Right ventricle myocardium inferior (tissue), 1 donor: ENCODE measurements around the gene ENTPD3. TPM values are rescaled to one million over a fixed set of nuclear protein-coding genes. Genes with fewer than 3 reads are reported as not detected.

Experiments used
- ATAC-seq: fragments of 200-7000 bp; cut with Tn5 transposase; one replicate; pipeline ENCODE4 v1.9.1; 2020; ENCODE audit warnings: mild to moderate bottlenecking, moderate library complexity
- DNase-seq: peaks from one replicate; pipeline ENCODE4 v3.0.0; 2021; ENCODE audit errors: missing footprints
- intact Hi-C: fragments of 100-400 bp; cut with DNase I; formaldehyde crosslinking; loops from one replicate; pipeline ENCODE4 v1.11.0; 2022
- total RNA-seq: library from RNA; stranded (reverse); fragmentation: NEBNext Ultra II Directional; extraction: Animal tissue kit (Norgen Biotek cat#: 25700); gene quantifications from one replicate; pipeline ENCODE4 v1.2.1, GENCODE V29; 2021
- donor health status: DM: no; HTN: yes; CAD: no; lungs with severe emphysema.

ENTPD3 gene
- total RNA-seq, 1 donor from 2014 or later = 0.11 TPM

DNA sequence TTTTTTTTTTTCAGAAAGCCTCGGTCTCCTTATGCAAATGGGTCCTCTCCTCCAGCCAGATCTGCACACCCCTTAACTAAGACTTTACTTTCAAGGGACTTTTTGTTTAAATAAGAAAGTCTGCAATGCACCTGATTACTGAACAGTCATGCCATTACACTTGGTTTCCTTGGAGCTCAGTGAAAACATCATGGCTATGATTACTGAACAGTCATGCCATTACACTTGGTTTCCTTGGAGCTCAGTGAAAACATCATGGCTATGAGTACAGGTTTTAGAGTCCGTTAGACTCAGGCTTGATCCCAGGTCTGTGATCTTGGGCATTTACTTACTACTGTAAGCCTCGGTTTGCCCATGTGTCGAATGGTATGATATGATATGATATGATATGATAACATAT, 10.1 kb downstream of the ENTPD3 start:
- no peak for DNase-seq
- ATAC-seq = no peak
- intact Hi-C loops = no loop called here

DNA sequence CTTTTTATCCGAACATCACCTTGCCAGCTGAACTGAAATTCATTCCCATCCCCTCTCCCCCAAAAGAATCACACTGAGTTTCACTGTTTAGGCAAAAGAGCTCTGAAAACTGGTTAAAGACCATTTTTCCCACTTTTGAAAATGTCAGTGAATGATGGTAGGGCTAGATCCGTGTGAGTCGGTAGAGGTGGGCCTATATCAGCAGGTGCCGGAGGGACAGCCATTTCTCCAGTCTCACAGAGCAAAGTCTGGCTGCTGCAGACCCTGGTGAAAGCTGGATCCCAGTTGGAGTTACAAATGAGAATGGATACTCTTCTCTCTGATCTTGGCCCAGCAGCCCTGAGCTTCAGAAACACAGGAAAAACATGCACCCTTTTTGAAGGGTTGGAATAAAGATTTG, 10.9 kb downstream of the ENTPD3 start:
- ATAC-seq = no peak
- DNase-seq = no peak
- intact Hi-C loops = no loop called here

DNA sequence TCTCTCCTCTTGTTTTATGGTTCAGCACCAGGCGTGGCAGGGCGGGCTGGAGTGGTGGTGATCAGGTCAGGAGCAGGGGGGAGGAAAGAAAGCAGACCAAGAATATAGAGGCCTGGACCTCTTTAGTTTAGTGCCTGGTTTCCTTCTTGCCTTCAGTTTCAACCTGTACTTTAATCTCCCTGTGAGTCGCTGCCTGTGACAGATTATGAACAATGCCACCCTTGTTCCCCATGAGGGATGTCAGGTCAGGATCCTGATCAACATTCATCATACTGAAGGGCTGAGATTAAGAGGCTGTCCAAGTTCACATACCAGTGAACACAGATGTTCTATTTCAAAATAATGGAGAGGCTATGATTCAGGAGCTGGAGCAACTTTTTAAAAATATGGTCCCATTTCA, 11.4 kb downstream of the ENTPD3 start:
- intact Hi-C loops = no loop called here
- no peak for ATAC-seq
- no peak for DNase-seq

DNA sequence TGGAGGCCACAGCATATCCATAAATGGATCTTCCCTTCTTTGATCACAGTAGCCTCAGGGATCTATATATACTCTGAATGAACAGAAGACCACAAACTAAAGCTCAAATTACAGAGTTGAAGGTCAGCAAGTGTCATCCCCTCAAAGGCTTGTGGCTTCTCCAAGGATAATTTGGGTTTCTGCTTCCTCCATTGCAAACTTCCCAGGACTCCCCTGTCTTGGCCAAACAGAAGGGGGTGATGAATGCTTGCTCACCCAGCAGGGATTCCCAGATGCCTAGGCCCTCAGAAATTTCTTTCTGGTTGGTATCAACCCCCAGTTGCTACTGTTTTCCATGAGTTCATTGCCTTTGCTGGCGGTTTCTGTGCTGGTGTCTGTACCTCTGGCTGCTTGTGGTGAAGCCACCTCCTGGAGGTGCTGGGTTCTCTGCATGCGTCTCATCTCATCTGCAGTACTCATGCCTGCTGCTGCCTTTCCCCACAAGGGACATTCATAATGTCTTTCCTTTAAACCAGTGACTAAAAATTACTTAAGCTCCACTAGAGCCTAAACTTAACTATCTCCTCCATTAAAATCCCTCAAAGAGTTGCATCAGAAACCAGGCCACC, 17.7 kb downstream of the ENTPD3 start:
- ATAC-seq (no peak), DNase-seq (no peak)
- intact Hi-C loops = no loop called here

DNA sequence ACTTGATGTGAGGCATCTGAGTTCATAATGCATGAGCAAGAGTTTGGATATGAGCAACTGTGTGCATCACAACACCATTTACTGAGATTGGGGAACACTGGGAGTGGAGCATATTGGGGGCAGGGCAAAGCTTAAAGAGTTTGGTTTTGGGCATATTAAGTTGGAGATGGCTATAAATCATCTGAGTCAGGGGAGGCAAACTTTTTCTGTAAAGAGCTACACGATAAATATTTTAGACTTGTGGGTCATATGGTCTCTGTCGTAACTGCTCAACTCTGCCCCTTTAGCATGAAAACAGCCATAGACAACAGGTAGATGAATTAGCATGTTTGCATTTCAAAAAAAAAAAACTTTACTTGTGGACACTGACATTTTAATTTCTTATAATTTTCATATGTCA, 20.0 kb downstream of the ENTPD3 start:
- no peak for DNase-seq
- intact Hi-C loops = no loop called here
- ATAC-seq = no peak

DNA sequence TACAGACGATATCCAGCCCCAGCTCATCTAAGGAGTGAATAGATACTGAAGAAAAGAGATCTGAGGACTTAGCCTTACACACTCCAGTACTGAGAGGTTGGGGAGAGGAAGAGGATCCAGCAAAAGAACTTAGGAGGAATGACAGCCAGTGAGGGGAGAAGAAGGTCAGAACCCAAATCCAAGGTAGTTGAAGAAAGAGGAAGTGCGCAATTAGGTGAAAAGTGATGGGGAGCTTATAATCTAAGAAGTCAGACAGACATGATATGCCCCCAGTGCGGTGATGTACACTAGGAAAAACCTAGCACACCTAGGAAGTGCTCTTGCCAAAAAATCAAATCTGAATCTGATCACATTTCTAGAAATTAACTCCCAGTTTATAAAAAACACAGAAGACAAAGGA, 20.6 kb downstream of the ENTPD3 start:
- no peak for ATAC-seq
- DNase-seq = no peak
- intact Hi-C loops = no loop called here

DNA sequence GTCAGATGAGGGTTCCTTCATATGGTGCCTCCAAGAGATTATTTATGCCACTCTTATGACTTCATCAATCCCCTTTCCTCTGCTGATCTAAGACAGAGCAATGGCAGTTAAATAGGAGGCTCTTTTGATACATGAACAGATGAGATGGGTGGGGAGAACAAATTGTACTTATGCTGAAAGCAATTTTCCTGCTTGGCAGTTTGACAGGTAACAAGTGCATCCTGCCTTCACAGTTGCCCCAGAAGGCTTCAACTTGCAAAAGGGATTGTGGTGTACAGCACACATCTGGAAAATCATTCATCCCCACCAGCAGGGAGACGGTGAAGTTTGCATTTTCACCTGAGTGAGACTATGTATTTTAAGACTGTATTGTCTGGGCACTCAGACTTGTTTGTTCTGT, 27.3 kb downstream of the ENTPD3 start:
- DNase-seq (no peak), ATAC-seq (no peak)
- intact Hi-C loops = no loop called here

DNA sequence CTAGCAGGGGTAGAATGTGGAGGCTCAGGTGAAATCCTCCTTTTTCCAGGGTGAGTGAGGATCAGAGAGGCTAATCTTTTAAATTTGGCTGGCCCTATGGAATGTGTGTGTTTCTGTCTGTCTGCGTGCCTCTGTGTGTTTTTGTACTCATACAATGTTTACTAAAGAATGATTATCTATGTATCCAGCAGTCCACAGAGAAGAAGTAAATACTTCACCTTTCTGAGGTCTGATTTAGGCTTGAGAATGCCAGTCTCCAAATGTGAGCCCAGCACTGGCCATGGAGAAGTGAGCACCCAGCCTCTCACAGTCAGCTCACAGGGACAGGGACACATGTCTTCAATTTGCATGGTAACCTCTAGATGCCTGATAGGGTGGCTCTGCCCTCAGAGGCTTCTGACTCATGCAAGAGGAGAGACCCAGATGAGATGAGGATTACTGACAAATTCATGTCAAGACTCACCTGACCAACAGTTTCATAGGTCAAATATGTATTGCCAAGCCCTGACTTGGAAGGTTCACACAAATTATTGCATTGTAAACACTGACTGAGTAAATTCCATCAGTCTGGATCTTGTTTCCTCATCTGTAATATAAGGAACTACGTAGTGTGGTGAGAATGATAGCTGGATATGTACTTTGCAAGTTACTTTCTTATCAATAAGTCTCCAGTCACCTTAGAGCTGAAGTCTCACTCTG, 31.0 kb downstream of the ENTPD3 start:
- intact Hi-C loops = no loop called here
- ATAC-seq (no peak), DNase-seq (no peak)

DNA sequence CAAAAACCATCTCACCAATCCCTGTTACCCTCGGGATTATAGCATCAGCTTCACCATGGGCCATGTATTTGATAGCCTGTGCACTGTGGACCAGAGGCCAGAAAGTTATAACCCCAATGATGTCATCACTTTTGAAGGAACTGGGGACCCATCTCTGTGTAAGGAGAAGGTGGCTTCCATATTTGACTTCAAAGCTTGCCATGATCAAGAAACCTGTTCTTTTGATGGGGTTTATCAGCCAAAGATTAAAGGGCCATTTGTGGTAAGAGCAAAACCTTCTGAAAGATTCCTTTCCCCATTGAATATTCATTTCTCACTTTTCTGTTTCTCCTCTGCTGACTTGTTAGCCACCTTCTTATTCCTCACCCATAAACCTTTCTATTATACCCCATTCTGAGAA, 35.9 kb downstream of the ENTPD3 start:
- ATAC-seq = no peak
- intact Hi-C loops = no loop called here

DNA sequence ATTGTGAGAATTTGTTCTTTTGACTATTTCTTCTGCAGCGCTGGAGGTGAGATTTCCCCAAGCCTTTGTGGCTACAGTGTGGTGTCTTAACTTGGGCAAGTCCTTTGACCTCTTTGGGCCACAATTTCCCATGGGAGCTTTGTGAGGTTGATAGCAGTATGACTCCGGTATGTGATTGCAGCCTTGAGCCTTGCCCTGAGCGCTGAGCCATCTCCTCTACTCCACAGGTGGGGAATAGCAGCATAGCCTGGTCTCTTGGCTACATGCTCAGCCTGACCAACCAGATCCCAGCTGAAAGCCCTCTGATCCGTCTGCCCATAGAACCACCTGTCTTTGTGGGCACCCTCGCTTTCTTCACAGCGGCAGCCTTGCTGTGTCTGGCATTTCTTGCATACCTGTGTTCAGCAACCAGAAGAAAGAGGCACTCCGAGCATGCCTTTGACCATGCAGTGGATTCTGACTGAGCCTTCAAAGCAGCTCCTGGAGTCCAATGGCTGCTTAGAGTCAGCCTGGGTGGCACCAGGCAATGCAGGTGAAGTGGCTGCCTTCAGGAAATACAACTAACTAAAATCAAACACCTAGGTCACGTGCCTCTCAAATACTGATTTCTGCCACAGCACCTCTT, 40.2 kb downstream of the ENTPD3 start:
- ATAC-seq (no peak), DNase-seq (no peak)
- intact Hi-C loops = no loop called here

More for the DNA sequence above, 35.9 kb downstream of the ENTPD3 start:
- no peak for DNase-seq

DNA sequence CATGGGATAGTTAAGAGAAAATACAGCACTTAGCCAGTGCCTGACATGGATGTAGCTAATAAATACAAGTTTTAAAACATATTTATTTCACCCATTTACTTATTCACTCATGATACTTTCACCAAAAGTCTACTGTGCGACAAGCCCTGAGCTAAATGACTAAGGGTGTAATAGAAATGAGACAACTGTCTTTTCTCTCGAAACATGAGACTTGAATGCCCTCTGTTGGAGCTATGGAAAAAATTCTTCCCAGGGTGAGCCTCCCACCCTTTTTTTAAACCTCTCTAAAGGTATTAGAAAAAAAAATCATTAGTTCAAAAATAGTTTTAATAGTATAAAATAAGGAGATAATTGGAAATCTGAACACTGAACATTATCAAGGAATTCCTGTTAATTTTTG, 45.8 kb downstream of the ENTPD3 start:
- intact Hi-C loops = no loop called here
- DNase-seq = no peak
- ATAC-seq = no peak

DNA sequence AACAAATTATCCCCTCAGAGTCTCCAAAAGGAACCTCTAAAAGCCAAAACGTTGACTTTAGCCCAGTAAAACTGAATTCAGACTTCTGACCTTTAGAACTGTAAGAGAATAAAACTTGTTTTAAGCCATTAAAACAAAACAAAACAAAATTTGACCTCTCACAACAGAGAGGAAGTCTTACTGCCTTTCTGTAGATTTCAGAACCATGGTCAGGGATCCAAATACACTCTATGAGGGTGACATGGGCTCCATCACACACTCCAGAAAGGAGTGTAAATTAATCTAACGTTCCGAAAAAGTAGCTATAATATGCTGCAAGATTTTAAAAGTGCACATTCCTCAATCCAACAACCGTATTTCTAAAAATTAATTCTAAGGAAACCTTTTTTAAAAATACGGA, 50.9 kb downstream of the ENTPD3 start:
- intact Hi-C loops = no loop called here
- no peak for ATAC-seq
- DNase-seq = no peak

DNA sequence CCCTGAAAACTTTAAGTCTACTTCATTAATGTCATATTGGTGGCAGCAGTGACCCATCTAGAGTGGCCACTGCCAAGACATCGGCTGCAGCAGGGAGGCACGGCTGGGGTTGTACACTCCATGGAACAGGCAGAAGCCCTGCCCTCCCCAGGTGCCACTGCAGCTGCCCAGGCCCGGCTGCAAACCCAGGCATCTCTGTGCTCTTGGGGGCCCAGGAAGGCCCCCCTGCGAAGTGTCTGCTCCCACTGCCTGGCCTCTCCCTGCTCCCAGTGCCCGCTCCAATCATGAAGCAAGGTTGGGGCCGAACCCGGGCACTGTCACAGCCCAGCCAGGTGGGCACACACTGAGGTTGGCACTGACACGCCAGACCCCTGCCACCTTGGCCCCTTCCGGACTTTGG, 58.1 kb downstream of the ENTPD3 start:
- DNase-seq (no peak), ATAC-seq (no peak)
- intact Hi-C loops = no loop called here

DNA sequence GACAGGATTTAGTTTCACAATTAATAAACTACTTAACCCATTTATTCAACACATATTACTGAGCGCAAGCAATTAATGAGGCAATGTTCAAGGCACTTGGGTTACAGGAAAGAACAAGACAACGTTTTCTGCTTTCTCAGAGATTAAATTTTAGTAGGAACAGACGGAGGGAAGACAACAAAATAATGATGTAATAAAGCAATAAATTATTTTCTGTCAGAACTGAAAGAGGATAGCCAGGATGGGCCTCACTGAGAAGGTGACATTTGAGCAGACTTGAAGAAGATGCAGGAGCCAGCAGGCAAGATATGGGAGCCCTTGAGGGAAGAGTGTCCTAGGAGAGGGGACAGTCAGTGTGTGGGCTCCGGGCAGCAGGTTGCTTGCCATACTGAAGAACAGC, 58.9 kb downstream of the ENTPD3 start:
- intact Hi-C loops = no loop called here
- ATAC-seq = no peak
- DNase-seq = no peak

DNA sequence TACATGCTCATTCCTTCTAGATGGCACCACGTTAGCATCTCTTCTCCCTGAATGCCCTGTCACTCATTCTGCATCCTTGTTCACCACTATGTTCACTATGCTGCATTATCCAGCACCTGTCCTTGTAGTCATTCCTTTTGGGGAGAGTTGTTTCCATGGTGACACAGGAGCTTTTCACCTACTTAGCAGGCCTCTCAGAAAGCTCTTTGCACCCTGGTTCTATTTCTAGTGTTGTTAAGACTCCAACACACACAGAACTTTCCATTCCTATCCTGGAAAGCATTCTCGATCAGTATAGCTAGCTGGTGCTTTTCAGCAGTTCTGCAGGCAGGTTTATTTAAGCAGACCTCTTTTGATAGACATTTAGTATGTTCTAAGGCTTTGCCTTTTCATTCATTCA, 63.5 kb downstream of the ENTPD3 start:
- ATAC-seq (no peak), DNase-seq (no peak)
- intact Hi-C loops = no loop called here

DNA sequence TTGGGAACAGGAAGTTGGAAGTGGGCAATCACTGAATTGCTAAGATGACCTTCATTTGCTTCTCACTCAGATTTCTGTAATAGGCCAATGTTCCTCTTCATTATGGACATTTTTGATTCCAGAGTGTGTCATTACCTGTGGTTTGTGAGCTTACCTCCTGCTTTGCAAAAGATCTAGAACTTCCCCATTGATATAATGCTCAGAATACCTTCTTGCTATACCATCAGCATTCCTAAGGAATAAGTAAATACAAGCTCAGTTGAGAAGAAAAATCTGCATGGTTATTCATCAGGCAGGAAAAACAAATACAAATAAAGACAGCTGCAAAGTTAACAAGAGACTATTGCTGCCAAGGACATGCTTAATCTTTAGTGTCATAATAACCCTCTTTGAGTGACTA, 64.6 kb downstream of the ENTPD3 start:
- DNase-seq (no peak), ATAC-seq (no peak)
- intact Hi-C loops = no loop called here

DNA sequence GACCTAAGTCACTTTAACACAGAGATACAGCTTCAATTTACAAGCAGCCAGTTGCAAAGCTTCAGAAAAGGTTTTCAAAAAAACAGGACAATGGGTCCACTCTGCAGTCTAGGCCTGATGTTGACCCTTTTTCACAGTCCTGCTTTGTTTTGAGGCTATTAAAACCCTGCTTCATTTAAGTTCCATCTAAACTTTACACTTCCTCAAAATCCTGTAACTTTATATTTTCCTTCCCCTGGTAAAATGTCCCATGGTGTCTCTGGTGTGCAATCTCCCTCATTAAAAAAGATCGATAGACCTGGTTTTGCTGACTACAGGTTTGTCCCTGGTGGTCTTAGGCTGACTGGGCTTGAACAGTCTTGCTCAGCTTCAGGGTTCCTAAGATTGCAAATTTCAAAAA, 65.1 kb downstream of the ENTPD3 start:
- intact Hi-C loops = no loop called here
- DNase-seq (no peak), ATAC-seq (no peak)

DNA sequence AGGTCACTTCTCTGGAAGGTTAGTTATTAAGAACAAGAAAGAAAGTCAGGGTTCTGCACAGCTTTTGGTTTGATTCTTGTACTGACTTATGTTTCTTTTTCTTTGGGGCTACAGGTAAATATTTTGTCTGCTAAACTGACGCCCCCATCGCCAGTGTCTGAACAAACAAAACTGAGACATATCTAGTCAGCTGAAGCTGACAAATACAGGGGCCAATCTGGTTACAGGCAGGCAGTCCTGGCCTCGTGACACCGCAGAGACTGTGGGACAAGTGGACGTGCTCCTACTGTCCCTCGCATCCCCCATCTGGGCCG, 65.5 kb downstream of the ENTPD3 start:
- intact Hi-C loops = no loop called here
- no peak for ATAC-seq

DNA sequence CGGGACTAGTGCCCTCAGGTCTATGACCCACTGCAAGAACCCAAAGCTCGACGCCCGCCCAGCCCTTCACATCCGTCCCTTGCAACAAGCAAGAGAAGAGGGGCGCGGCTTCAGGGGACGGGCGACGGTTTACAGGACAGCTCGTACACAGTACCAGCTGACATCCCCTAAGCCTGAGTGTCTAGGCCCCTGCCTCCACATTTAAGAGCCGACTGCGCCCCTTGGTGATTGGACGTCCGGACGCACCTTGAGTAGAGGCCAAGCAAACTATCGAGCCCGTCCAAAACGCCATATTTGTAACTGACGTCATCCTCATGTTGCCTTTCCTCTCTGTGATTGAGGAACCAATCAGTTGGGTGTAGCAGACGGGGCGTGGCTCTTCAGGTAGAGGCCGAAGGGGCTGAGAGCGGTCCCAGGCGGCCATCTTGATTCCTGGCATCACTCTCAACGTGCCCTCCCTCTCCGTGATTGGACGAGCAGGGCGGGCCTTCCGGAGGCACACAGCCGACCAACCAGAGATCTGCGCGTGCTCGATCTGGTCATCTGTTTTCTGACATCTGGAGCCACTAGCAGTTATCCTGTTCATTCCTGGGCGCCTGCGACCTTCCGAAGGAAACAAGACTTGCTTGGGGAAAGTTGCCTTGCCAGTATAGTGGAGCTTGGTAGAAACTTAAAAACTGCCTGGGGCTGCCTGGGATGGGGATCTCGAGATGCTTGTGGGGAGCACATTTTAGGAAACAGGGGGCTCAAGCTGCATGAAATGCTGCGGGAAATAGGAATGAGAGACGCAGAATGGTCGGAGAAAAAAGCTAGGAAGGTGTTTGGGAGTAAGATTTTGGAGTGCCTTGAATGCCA, 66.1 kb downstream of the ENTPD3 start:
- intact Hi-C loops = loop anchor here (1.0 kb wide), 1 partner anchor 71 kb away; the partner anchor contains the start of gene ZNF621
- DNase-seq (peak; percentile 99), ATAC-seq (peak; percentile 97)

More for the DNA sequence above, 65.5 kb downstream of the ENTPD3 start:
- no peak for DNase-seq

DNA sequence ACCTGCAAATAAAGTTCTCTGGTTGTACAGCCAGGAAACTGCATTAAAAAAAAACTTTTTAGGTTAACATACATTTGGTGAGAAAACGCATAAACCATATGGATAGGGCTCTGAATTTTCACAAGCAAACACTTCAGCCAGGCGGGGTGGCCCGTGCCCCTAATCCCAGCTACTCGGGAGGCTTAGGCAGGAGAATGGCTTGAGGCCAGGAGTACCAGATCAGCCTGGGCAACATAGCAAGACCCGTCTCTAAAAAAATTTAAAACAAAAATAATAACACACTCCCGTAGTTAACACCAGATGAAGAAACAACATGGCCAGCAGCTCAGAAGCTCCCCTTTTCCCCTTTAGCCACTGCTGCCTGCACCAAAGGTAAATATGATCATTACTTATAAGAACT, 66.9 kb downstream of the ENTPD3 start:
- DNase-seq = no peak
- intact Hi-C loops = loop anchor here (1.0 kb wide), 1 partner anchor 70 kb away; the partner anchor contains the start of gene ZNF621
- no peak for ATAC-seq
